Measurements from ENCODE around the gene EWSR1.

Gene EWSR1

DNA sequence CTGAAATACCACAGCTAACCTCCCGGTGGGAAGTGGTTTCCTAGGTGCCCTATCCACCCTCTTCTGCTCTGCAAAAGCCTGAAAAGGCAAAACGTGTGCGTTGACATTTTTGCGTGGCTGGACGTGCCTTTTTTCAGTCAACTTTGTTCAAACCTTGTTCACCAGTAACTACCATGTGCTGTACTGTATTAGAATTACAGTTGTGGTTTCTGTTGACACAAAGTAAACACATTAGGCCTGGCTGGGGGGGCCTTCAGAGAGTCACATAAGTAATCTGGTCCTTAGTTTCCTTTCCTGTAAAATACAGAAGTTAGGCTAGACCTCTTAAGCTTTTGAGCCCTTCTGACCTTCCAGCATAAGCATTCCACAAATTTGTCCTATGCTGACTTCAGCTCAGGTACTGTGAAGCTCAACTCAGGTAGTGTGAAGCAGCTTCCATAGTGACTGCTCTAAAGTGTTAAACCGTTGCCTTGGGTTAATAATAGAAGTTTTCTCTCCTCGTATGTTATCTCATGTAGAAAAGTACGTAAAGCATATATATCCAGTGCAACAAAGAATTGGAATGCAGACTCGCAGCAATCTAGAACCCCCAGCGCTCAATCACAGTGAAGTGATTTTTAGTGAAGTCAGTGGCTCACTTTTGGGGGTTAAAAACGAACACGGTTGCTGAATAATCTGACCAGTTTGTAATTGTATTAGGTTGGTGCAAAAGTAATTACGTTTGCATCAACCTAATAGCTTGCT, 1.8 kb downstream of the EWSR1 start:
- no peak for DNase-seq

DNA sequence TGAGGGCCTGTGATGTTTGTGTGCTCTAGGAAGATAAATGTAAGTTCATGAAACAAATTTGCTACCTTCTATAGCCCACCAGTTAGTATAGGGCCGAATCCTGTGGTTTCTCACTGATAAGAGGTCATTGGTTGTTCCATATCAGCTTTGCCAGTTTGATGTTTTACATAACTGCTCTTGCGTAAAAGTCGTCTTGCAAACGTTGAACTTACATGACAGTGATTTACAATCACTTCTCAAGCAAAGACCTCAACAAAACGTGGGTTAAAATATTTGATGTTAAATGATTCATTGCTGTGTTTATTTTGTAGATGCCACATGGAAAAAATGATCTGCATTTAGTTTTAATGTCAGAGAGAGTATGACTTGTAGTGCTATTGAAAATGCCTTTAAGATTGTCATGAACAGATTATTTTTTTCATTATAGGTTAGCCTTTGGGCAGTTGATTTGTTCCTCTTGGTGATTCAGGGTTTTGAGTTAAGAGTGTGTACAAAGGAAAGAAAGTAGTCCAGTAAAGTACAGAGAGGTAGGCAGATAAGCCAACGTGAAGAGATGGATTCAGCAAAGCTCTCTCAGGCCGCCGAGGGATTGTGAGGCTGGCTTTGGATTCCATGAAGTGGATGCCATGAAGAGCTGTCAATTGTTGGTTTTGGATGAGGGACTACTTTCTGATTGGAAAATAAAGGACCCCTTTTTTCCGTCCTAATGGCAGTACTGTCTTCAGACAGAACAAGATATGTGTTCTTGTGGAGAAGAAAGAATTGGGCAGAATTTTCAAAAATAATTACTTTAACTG, 2.6 kb downstream of the EWSR1 start:
- no peak for DNase-seq

DNA sequence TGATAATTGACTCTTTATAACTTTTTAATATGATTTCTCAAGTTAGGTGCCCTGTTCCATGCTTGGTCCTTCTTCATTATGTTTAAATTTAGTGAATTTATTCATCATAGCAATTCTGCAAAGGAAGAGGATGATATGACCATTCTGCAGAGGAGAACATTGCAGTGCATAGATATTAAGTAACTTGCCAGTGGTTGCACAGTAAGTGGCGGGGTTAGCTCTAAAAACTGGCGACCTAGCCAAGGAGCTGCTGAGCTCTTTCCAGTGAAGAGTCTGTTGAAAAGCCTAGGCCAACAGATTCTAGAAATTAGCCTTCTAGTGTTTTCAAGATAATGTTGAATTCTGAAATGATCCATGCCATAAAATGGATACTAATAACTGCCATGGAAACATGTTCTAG, 4.6 kb downstream of the EWSR1 start:
- no peak for DNase-seq

DNA sequence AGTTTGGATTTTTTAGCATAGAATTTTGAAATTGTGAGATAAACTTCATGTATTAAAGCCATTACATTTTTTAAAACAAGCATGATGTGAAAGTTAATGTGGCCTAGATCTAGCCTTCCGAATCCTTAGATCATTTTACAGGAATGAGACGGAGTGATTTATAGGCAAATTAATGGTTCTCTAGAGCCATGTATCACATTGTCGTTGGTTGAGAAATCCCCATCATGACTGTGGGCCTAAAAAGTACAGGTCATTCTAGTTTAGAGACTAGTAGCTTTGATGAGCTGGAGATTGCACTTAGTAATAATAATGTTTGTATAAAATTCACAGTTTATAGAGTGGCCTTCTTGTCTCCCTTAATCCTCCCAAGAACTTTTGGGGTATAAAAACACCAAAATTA, 7.1 kb downstream of the EWSR1 start:
- DNase-seq: no peak

DNA sequence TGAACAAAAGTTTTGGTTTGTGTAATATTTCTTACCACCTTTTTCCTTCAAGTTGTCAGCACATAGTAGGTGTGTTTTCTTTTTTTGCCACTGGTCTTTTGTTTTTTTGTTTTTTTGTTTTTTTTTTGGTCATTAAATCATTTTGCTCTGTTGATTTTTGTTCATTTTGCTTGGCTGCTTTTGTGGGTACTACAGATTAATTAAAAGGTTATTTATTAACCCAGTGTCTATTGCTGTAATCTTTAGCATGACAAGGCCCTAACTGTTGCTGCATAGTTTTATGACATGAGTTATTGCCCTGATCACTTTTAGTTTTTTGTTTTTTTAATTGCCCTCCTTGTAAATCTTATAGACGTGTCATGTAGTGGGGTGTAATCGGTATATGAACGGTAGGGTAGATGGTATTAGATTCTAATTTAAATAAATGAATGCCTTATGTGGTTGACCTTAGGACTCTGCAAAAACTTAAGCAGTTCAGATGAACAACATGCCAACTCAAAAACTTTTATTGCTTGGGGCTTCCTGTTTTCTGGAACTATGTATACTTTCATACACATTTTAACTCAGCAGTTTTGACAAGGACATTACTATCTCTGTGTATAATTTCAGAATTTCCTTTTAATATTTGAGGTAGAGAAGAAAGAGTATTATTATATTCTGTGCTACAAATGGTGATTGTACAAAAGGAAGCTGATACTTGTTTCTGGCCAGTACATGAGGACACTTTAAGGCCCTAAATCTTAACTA, 7.9 kb downstream of the EWSR1 start:
- no peak for DNase-seq

DNA sequence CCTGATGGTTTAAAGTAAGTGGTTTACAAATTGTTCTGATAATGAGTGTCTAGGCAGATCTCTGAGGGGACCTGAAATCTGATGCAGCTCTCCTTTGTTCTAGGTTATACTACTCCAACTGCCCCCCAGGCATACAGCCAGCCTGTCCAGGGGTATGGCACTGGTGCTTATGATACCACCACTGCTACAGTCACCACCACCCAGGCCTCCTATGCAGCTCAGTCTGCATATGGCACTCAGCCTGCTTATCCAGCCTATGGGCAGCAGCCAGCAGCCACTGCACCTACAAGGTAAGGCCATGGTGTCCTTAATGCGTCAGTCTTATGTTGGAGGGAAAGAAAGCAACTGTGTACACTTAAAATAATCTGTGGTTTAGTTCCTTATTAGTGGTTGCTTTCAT, 9.9 kb downstream of the EWSR1 start:
- no peak for DNase-seq

DNA sequence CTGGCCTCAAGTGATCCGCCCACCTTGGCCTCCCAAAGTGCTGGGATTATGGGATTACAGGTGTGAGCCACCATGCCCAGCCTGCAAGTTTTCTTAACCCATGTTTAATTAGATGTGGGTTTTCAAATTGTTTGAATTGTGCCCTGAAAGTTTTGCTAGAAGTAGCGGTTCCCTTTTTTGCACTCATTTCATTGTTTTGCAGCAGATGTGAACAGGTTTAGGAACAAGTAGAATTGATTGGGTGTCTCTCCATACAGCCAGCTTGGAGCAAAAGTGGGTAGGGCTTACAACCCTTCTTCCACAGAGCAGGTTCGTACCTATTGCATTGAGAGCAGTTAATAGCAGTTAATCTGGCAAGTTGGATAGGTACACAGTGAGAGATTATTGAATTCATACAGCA, 16.1 kb downstream of the EWSR1 start:
- no peak for DNase-seq

DNA sequence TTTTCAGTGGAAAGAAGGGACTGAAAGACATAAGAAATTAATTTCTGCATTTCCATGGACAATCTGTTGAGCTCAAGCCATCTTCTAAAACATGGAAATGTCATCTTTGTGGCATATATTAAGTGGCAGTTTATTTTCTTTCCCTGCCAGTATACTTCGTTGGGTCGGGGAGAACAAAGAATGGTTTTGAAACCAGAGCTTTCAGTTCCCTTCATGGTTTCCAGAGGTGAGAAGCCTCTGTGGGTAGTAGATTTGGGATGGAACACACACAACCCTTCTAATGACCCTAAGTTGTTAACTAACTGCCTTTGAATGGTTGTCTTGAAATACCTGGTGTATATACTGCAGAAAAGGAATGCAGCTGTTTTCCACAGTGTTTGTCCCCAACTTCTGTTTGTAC, 20.8 kb downstream of the EWSR1 start:
- DNase-seq: no peak

DNA sequence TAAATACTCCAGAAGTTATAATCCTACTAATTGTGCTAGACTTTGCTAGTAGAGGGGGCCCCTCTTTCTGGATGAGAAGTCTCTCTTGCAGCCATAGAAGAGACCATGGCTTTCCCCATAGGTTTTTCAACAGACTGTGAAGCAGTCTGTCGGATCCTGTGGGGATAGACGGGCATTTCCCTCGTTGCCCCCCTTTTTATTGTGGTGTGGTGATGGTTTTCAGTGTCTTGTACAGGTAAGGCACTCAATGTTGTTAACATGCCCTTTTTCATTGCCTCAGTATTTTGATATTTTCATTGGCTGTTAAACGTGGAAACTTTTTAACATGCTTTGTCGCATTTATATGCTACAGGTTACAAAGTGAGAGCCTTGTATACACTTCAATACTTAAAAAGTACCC, 22.0 kb downstream of the EWSR1 start:
- DNase-seq: no peak

DNA sequence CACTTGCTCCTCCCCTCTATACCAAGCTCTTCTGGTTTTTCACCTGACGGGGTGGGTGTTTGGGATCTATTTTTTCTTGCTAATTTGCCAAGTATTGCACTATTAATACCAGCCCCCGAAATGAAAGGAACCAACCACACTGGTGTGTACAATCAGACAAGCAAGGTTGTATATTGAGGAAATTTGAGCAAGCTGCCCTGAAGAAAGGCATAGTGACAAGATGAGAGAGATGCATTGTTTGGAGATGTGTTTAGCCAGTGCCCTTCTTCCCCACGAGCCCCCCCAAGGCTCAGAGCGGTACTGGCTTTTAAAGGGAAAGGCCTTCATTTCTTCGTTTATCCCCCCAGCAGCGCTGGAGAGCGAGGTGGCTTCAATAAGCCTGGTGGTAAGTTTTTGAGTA, 23.1 kb downstream of the EWSR1 start:
- DNase-seq: no peak

DNA sequence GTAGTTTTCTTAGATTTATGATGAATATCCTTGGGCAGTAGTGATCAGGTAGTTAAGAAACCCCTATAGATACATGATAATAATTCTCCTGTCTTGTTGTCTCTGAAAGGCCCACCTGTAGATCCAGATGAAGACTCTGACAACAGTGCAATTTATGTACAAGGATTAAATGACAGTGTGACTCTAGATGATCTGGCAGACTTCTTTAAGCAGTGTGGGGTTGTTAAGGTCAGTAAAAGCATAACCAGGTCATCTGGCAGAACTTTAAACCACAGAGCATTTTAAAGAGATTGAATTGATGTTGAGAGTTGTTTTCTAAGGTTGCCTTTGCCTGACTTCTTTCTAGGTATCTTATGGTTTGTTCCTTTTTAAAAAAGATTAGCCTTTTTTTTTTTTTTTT, 24.3 kb downstream of the EWSR1 start:
- no peak for DNase-seq

DNA sequence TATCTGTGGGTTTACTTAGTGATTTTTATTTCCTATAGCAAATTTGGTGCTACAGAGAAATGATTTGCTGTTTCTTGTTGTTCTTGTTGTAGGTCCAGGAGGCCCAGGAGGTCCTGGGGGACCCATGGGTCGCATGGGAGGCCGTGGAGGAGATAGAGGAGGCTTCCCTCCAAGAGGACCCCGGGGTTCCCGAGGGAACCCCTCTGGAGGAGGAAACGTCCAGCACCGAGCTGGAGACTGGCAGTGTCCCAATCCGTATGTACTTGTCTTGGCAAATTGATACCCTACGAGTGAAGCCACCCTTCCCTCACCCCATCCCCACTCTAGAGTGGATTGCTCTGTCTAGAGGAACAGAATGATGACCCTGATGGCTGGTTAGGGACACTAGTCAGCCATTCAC, 30.6 kb downstream of the EWSR1 start:
- no peak for DNase-seq

DNA sequence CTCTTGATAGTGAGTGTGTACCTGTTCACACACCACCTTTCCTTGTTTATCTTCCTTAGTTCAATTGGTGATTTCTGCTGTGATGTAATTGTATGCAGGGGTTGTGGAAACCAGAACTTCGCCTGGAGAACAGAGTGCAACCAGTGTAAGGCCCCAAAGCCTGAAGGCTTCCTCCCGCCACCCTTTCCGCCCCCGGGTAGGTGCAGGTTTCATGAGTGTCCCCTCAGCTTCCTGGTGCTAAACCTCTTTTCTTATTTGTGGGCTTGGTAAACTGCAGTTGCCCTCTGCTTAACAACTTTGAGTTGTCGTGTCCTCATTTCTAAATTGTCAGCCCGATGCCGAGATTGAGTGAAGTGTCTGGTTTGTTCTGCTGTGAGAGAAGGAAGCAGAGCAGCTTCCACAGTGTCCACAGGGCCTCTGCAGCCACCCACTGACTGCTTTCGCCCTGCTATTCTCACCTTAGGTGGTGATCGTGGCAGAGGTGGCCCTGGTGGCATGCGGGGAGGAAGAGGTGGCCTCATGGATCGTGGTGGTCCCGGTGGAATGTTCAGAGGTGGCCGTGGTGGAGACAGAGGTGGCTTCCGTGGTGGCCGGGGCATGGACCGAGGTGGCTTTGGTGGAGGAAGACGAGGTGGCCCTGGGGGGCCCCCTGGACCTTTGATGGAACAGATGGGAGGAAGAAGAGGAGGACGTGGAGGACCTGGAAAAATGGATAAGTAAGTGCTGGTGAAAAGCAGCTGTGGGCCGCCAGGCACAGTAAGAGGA, 31.2 kb downstream of the EWSR1 start:
- DNase-seq: no peak

DNA sequence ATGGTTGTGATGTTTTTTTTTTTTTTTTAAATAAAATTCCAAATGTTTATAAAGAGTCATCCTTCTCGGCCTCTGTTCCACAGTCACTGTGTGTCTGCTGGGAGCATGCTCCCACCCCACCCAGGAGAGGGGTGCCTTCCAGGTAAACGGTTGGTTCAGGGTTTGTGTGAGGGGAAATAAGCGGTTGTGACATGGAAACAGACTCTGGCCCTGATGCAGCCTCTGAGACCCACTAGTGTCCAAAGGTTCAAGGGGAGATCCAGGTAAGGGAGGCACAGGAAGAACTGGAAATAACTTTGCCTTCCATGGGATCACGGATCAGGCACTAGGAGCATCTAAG, 32.4 kb downstream of the EWSR1 start:
- DNase-seq: no peak

DNA sequence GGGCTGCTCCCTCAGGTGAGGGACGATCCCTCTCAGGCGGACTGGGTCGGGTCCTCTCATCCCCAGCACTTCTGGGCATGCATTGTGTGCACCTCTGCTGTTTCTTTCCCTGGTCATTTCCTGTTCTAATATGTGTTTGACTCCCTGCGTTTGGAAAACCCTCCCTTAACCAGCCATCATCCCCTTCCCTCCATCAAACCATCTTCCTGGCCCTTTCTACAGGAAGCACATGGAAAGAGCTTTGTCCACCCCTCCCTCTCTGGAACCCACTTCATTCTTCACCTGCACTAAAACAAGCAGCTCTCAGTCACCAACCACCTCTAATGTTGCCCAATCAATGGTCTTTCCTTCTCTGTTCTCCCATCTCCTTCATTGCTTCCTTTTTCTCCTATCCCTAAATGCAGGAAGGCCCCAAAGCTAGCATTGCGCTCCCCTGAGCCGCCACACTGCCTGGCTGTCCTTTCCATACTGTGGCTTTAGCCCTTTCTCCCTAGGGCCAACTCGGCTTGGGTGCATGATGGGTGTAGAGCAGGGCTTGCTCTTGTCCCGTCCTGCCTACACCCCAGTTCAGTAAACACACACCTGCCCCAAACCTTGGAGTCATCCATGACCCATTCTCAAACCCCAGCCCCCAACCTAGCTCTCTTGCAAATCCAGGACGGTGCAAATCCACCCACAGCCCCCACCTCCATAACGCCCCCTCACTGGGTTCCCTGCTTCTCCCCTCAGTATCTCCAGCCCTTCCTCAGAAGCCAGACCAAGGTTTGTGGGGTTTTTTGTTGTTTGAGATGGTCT, 32.9 kb downstream of the EWSR1 start:
- no peak for DNase-seq

DNA sequence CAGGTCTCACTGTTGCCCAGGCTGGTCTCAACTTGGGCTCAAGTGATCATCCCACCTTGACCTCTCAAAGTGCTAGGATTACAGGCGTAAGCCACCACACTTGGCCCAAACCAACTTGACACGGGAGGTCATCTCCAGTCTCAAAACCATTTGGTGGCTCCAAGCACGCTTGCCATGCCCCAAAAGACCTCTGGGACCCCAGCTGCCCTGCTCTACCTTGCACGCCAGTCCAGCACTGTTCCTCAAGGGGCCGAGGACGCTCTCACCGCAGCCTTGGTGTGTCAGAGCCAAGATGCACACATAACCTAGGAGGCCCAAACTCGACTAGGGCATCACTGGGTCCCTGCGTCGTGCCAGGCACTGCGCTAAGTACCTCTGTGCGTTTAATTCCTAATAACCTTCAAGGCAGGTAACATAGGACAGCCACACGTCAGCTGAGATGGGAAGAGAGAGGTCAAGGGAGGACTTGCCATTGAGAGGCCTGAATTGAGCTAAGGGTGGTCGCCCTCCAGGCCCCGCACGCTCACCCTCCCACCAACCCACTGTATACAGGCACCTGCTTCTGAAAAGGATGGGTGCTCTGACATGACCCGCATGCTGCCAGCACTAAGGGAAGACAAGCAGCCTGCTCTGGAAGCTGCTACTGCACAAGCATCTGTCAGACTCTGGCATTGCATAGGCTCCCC, 33.8 kb downstream of the EWSR1 start:
- no peak for DNase-seq

DNA sequence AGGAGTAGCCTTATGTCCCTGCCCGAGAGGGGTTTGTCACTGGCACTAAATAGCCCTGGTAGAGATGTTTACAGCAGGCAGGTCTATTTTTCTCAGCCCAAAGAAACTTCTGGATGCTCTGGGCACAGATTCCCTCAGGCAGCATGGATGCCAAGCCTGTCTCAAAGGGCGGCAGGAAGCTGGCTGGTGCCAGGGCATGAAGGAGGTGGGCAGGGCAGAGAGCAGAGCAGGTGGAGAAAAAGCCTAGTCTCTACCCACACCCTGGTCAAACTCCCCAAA, 34.3 kb downstream of the EWSR1 start:
- DNase-seq: no peak

DNA sequence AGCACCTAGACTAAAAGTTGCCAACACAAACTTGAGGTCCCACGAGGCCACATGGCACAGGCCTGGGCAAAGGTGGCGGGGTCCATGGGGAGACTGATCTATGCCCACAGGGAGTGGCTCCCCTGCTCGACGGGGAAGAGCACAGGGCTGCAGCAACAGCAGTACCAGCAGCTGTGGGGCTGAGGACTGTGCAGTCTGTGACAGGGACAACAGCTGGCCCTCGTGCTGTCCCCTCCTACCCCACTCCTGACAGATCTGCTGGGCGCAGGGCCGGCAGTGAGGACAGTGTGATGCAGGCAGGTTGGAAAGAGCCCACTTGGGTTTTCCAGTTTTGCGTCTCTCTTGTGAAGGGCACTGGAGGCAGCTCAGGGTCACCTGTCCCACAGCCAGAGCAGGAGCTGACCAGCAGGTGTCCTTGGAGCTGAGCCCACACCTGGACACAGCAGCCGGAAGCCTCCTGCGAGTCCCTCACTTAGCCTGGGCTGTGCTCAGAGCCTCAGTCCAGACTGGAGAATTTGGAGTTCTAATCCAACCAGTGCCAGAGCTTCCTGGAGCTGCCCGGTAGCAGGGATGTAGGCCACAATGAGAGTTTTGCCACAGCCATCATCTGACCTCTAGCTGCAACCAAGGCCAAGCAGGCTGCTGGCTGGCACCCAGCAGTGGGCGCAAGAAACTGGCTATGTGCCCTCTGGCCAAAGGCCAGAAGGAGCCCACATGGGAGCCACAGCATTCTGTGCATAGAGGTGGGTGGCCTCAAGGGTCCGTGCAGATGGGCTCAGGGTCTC, 34.8 kb downstream of the EWSR1 start:
- DNase-seq: no peak

DNA sequence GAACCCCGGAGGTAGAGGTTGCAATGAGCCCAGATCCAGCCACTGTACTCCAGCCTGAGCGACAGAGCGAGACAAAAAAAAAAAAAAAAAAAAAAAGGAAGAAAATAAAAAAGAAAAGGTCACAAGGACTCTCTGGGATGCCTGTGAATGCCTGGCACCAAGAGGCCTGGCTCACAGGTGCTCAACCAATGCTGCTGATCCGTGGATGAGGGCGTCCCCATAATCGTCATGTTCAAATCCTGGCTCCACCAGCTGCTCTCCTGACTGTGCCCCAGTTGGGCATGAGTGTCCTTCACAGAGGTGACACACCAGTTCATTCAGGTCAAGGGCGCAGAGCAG, 37.7 kb downstream of the EWSR1 start:
- no peak for DNase-seq

DNA sequence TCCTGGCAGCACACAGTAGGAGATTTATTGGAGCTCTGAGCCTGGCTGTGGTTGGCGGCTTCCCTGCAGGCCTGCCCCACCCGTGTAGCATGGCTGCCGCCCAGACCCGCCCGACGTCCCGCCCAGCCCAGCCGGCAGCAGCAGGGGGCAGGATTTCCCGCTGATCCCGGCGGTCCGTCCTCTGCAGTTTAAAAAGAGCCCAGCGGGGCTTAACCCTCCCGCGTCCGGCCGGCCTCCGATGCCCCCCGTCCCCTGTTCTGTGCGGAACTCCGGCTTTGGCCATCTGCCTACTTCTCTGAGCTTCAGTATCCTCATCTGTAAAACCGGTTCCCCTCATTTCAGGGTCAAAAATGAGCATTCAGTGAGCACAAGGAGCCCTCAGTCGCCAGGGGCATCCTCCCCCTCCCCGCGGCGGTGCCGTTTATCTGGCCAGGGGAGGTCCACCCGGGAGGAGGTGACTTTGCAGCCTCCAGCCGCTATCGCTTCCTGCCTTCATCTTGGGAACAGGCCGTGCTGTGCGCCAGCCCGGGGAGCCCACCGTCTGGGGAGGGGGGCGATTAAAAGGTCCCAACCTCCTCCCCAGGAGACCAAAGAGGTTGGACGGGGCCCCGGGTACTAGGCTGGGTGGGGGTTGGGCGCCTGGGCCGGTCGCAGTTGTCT, 38.2 kb downstream of the EWSR1 start, which contains the start of gene GAS2L1:
TSS of gene GAS2L1 (plus strand) at position 476 of the 660 bp plus-strand sequence. CDS start 1,456 bp downstream, outside the sequence.
- DNase-seq: no peak

Measured in activated CD4-positive, CD25-positive, alpha-beta regulatory T cell treated with anti-CD3 and anti-CD28 coated beads, Interleukin-2, amount 50 U/mL, for 72 hours (primary cell).